Smooth muscle cell (in vitro differentiated cells): ENCODE data around the gene CALHM1. TPM values are rescaled to one million over a fixed set of nuclear protein-coding genes. Genes with fewer than 3 reads are reported as not detected.
"Not testable (repeated sequence)": the region's sequence is repeated elsewhere in the genome, so short reads cannot be mapped to it uniquely, and the experiment has no call there.

Experiments
- DNase-seq: peaks from one replicate; lab custom pipeline; 2025; ENCODE audit not compliant: unreplicated experiment; lab: John Stamatoyannopoulos, UW
- H2AFZ ChIP-seq: fragments of 200-600 bp; sonication (generic); 2 replicates; pipeline ENCODE4 v1.6.0; 2016; ENCODE audit warnings: antibody characterized with exemption, low read depth, mild to moderate bottlenecking
- H3F3A ChIP-seq: fragments of 200-600 bp; sonication (generic); 2 replicates; pipeline ENCODE4 v1.6.0; 2017; ENCODE audit warnings: antibody characterized with exemption, low read depth
- H3K27ac ChIP-seq: fragments of 200-600 bp; sonication (generic); 2 replicates; pipeline ENCODE4 v1.5.1; 2016; ENCODE audit warnings: low read depth, mild to moderate bottlenecking
- H3K27me3 ChIP-seq: fragments of 200-600 bp; sonication (generic); 2 replicates; pipeline ENCODE4 v1.6.1; 2016; ENCODE audit warnings: low read depth, mild to moderate bottlenecking
- H3K36me3 ChIP-seq: fragments of 200-600 bp; sonication (generic); 2 replicates; pipeline ENCODE4 v1.5.1; 2016; ENCODE audit warnings: low read depth
- H3K4me1 ChIP-seq: fragments of 200-600 bp; sonication (generic); 2 replicates; pipeline ENCODE4 v1.5.1; 2016; ENCODE audit warnings: low read depth
- H3K4me2 ChIP-seq: fragments of 200-600 bp; sonication (generic); 2 replicates; pipeline ENCODE4 v1.6.0; 2016; ENCODE audit warnings: mild to moderate bottlenecking
- H3K4me3 ChIP-seq: fragments of 200-600 bp; sonication (generic); 2 replicates; pipeline ENCODE4 v1.5.1; 2016; ENCODE audit warnings: mild to moderate bottlenecking
- H3K79me2 ChIP-seq: fragments of 200-600 bp; sonication (generic); 2 replicates; pipeline ENCODE4 v1.6.0; 2016; ENCODE audit warnings: low read depth, mild to moderate bottlenecking
- H3K9ac ChIP-seq: fragments of 200-600 bp; sonication (generic); 2 replicates; pipeline ENCODE4 v1.6.0; 2016; ENCODE audit warnings: low read depth
- H3K9me3 ChIP-seq: fragments of 200-600 bp; sonication (generic); replicated peaks from 2 replicates; pipeline ENCODE4 v1.5.1; 2016; ENCODE audit warnings: low read depth
- H4K20me1 ChIP-seq: fragments of 200-600 bp; sonication (generic); 2 replicates; pipeline ENCODE4 v1.6.0; 2016; ENCODE audit warnings: low read depth
- CTCF ChIP-seq: fragments of 200-600 bp; sonication (generic); IDR thresholded peaks from 2 replicates; pipeline ENCODE4 v1.5.1; 2017; ENCODE audit warnings: borderline replicate concordance, mild to moderate bottlenecking, antibody characterized with exemption; ENCODE audit not compliant: insufficient read depth, poor library complexity, severe bottlenecking
- WGBS: methylation state at CpG from one replicate; pipeline ENCODE4 v1.1.7; 2016; ENCODE audit warnings: low lambda C conversion rate; 5-methylcytosine and 5-hydroxymethylcytosine counted together
- polyA plus RNA-seq: library from polyadenylated mRNA; unstranded; fragments of >200 nt; fragmentation: Nextera tagmentation; extraction: Ambion mirVana; gene quantifications from 2 replicates; pipeline ENCODE4 v1.2.1, GENCODE V29; 2016
- total RNA-seq: library from RNA; depleted of rRNA; stranded (reverse); fragments of >200 nt; gene quantifications from 2 replicates; pipeline ENCODE4 v1.2.3, GENCODE V29; 2014

Gene CALHM1
- total and polyA plus RNA-seq, 2 experiments from 2014 or later = 0.05 TPM; not detected in 1

DNA sequence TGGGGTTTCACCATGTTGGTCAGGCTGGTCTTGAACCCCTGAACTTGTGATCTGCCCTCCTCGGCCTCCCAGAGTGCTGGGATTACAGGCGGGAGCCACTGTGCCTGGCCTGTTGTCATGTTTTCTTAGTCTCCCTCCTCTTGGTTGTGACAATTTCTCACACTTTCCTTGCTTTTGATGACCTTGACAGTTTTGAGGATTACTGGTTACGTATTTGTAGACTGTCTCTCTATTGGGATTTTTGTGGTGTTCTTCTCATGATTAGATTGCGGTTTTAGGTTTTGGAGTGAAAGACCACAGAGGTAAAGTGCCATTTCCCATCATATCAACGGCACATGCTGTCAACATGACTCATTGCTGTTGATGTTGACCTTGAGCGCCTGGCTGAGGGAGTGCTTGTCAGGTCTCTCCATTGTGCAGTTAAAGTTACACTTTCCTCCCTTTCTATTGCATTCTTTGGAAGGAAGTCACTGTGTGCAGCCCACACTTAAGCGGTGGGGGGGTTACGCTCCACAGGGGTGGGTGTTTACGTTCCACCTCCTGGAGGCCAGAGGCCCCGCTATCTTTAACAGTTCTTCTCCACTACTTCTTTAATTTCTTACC is 45.6 kb upstream of the CALHM1 start:
- Histone ChIP-seq H4K20me1 (no peaks in the 10 kb centered on the region), H2AFZ (no peak overlapping the region), H3K27ac (no peak overlapping the region), H3K9me3 (no peaks in the 10 kb centered on the region), H3F3A (no peaks in the 10 kb centered on the region), H3K4me3 (no peak overlapping the region), H3K4me2 (no peak overlapping the region), H3K36me3 (no peaks in the 10 kb centered on the region), H3K4me1 (peaks cover 8% of the 10 kb centered on the region), H3K9ac (no peak overlapping the region), H3K79me2 (no peaks in the 10 kb centered on the region), H3K27me3 (peaks cover 3% of the 10 kb centered on the region)
- TF ChIP-seq CTCF = no peak
- DNase-seq = no peak
- WGBS = 18% methylated on average over 10 of the region's 10 CpGs

- H3K9me3 ChIP-seq, H3K9ac ChIP-seq, H3K4me1 ChIP-seq, H2AFZ ChIP-seq, H3K4me2 ChIP-seq, H3K36me3 ChIP-seq, H3K4me3 ChIP-seq, H3K27me3 ChIP-seq, H3F3A ChIP-seq, H3K79me2 ChIP-seq, H3K27ac ChIP-seq, DNase-seq, H4K20me1 ChIP-seq: not testable (repeated sequence)
- 97% methylated on average over 6 of the region's 6 CpGs for WGBS
Measured at GRCh38 chr10:103503777-103504176, 45.1 kb upstream of the CALHM1 start.

DNA sequence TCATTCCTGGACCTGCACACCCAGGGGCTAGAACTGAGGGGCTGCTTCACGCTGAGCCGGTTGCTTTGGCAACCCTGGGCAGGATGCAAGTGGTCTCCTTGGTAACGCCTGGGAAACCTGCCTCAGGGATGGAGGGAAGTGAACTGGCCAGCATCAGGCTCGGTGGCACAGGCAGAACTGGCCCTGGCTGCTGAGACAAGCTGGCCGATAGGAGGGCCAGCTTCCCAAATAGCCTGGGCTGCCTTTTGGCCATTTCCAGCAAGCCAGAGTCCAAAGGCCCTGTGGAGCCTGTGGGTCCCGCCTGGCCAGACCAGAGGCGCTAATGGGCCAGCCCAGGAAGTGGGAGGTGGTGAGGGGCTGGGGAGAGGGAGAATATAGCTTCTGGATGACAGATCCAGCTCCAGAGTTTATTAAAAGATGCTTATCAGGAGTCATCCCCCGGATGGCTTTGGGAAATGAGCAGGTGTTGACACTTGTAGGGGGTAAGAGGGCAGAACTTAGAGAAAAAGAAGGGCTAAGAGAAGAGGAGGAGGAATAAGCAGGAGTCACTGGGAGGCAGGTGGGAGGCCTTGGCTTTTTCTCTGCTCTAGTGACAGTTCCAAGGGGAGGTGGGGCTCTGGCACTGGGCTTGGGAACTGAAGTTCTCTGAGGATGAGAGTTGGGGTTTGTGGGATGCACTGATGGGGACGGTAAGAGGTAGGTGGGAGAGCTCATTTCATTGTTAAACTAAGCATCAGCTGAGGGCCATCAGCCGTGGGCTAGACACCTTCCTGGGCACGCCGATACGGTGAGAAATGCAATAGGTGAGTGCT is 44.4 kb upstream of the CALHM1 start:
- Histone ChIP-seq H3K36me3 (no peaks in the 10 kb centered on the region), H3K9me3 (no peaks in the 10 kb centered on the region), H3K9ac (no peak overlapping the region), H4K20me1 (no peaks in the 10 kb centered on the region), H3K27ac (no peak overlapping the region), H3K27me3 (peaks cover 7% of the 10 kb centered on the region), H3K79me2 (no peaks in the 10 kb centered on the region), H3F3A (no peaks in the 10 kb centered on the region), H2AFZ (no peak overlapping the region), H3K4me3 (no peak overlapping the region), H3K4me2 (no peak overlapping the region), H3K4me1 (peaks cover 8% of the 10 kb centered on the region)
- TF ChIP-seq CTCF = no peak
- 80% methylated on average over 13 of the region's 13 CpGs for WGBS
- DNase-seq = no peak

GRCh38 chr10:103501186-103501585 is 42.5 kb upstream of the CALHM1 start:
- Histone ChIP-seq H3K4me3 (no peak overlapping the region), H2AFZ (no peak overlapping the region), H3K27me3 (peaks cover 22% of the 10 kb centered on the region), H3K9me3 (no peaks in the 10 kb centered on the region), H3K27ac (no peak overlapping the region), H3K4me1 (peaks cover 8% of the 10 kb centered on the region), H4K20me1 (no peaks in the 10 kb centered on the region), H3F3A (no peaks in the 10 kb centered on the region), H3K4me2 (no peak overlapping the region), H3K79me2 (no peaks in the 10 kb centered on the region), H3K36me3 (no peaks in the 10 kb centered on the region), H3K9ac (no peak overlapping the region)
- WGBS = 74% methylated on average over 3 of the region's 3 CpGs
- DNase-seq = no peak
- no peak for TF ChIP-seq CTCF
